Adrenal gland (tissue), 12 donors: ENCODE measurements around the gene ARHGAP5. TPM values are rescaled to one million over a fixed set of nuclear protein-coding genes. Genes with fewer than 3 reads are reported as not detected.

Source experiments
- DNase-seq, 7 donors: peaks; one replicate each; pipeline ENCODE4 v3.0.0-alpha.2; 2019 to 2020
- H3K27ac ChIP-seq, 5 donors: fragments of 200-600 bp; sonication (generic) in 4 of 5; 1 replicate in 3 of 5; 2 replicates in 2 of 5; pipeline versions ENCODE4 v1.5.1 to v1.8.0; 2016 to 2020; ENCODE audit warnings: mild to moderate bottlenecking in 1 of 5
- H3K27me3 ChIP-seq: fragments of 200-600 bp; 2 replicates; pipeline ENCODE4 v1.8.0; 2021
- H3K36me3 ChIP-seq, 2 donors: fragments of 200-600 bp; replicated peaks in 1 of 2; 1 replicate in 1 of 2; 2 replicates in 1 of 2; pipeline versions ENCODE4 v1.5.1 to v1.8.0; 2018 to 2022
- H3K4me1 ChIP-seq, 2 donors: fragments of 200-600 bp; replicated peaks in 1 of 2; 1 replicate in 1 of 2; 2 replicates in 1 of 2; pipeline versions ENCODE4 v1.5.1 to v1.8.0; 2018 to 2021
- H3K4me3 ChIP-seq, 4 donors: fragments of 200-600 bp; sonication (generic) in 3 of 4; one replicate each; pipeline ENCODE4 v1.5.1; 2016 to 2018
- H3K9me3 ChIP-seq, 3 donors: fragments of 200-600 bp; sonication (generic) in 1 of 3; replicated peaks in 1 of 3; 1 replicate in 2 of 3; 2 replicates in 1 of 3; pipeline versions ENCODE4 v1.5.1 to v1.8.0; 2016 to 2021
- POLR2A ChIP-seq, 2 donors: fragments of 450-650 bp; IDR thresholded peaks; one replicate each; pipeline ENCODE4 v1.6.1; 2017; ENCODE audit warnings: antibody characterized with exemption in 2 of 2, mild to moderate bottlenecking in 2 of 2, moderate library complexity in 1 of 2
- WGBS, 4 donors: extraction: QIAGEN DNeasy Blood & Tissue Kit in 2 of 4; methylation state at CpG; one replicate each; pipeline versions ENCODE4 v1.1.5 to v1.1.7; 2013 to 2017; 5-methylcytosine and 5-hydroxymethylcytosine counted together
- intact Hi-C, 2 donors: fragments of 100-400 bp; cut with DNase I; formaldehyde crosslinking; loops; one replicate each; pipeline versions ENCODE4 v1.14.1 to v1.15.0; 2022 to 2023
- polyA plus RNA-seq, 3 donors: library from polyadenylated mRNA; stranded (reverse); fragments of 200-250 nt in 2 of 3; fragments of 350-450 nt in 1 of 3; fragmentation: Illumina TruSeq in 1 of 3; extraction: RNeasy Lipid Tissue Mini Kit (QIAGEN cat#74804) in 1 of 3; gene quantifications; one replicate each; pipeline ENCODE4 v1.2.3, GENCODE V29; 2013 to 2014
- total RNA-seq, 9 donors: library from RNA; depleted of rRNA in 4 of 9; stranded (reverse); fragments of >200 nt in 4 of 9; fragments of 120-200 nt in 1 of 9; fragmentation: NEBNext Ultra II Directional in 1 of 9; extraction: Animal tissue kit (Norgen Biotek cat#: 25700) in 1 of 9; gene quantifications; one replicate each; pipeline versions ENCODE4 v1.1.0 to v1.2.4, GENCODE V29; 2013 to 2023
- TF ChIP-seq, protein P1 (sequence below), 6 experiments: fragments of 450-650 bp in 4 of 6; fragments of 200-600 bp in 2 of 6; sonication (generic) in 1 of 6; IDR thresholded peaks; 1 replicate in 5 of 6; 2 replicates in 1 of 6; pipeline versions ENCODE4 v1.5.1 to v1.8.0; 2016 to 2021; ENCODE audit warnings: antibody characterized with exemption in 6 of 6, mild to moderate bottlenecking in 2 of 6, moderate library complexity in 1 of 6
- donor health status: healthy with polysubstance abuse.
- donor health status: Bipolar disorder and iron deficiency.
- donor health status: DM: yes; HTN: yes; CAD: no.
- donor health status: DM: no; HTN: no; CAD: no.
- donor health status: DM: no; HTN: no; CAD: no.
- donor health status: DM: yes; HTN: yes; CAD: no.

ARHGAP5 gene
- total and polyA plus RNA-seq, 12 donors, result 11.9 to 100.0 (median 76.8) TPM

DNA sequence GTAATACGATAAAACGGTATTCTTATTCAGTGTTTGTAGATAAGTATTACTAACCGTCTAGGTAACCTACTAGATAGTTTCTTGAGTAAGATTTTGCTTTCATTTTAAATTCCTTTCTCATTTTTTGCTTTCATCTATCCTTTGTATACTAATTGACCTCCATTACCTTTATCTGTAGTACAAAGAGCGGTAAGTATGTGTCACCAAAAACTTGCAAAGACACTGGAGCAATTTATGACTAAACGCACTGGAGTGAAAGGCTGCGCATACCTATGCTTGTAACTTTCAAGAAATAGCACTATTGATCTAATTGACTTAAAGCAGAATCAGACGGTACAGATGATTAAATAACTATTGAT, 1.7 kb downstream of the ARHGAP5 start:
- peak overlapping the region in 3 of 5 donors; percentile 99 for H3K27ac ChIP-seq
- H3K36me3 ChIP-seq, result no peaks in the 10 kb centered on the region
- peak in 1 of 7 donors; percentile 23 for DNase-seq
- peaks cover 4 to 55% of the 10 kb centered on the region in 2 donors for H3K4me1 ChIP-seq
- peak overlapping the region in 3 of 4 donors; percentile 56 to 95 (median 95) for H3K4me3 ChIP-seq
- 9 to 18% (median 16%) methylated on average over 7 of the region's 7 CpGs for WGBS, 4 donors
- H3K9me3 ChIP-seq, result no peaks in the 10 kb centered on the region
- intact Hi-C loops, result loop anchor here in 1 of 2 donors (5.0 to 10.0 kb wide), 3 partner anchors 123 to 476 kb away; partner anchors contain the start of genes RNU6-7 and RNU6-8
- no peaks in the 10 kb centered on the region for H3K27me3 ChIP-seq
- no peak for TF ChIP-seq POLR2A (IDR thresholded peaks at IDR 0.05)
- TF ChIP-seq, protein P1, sequence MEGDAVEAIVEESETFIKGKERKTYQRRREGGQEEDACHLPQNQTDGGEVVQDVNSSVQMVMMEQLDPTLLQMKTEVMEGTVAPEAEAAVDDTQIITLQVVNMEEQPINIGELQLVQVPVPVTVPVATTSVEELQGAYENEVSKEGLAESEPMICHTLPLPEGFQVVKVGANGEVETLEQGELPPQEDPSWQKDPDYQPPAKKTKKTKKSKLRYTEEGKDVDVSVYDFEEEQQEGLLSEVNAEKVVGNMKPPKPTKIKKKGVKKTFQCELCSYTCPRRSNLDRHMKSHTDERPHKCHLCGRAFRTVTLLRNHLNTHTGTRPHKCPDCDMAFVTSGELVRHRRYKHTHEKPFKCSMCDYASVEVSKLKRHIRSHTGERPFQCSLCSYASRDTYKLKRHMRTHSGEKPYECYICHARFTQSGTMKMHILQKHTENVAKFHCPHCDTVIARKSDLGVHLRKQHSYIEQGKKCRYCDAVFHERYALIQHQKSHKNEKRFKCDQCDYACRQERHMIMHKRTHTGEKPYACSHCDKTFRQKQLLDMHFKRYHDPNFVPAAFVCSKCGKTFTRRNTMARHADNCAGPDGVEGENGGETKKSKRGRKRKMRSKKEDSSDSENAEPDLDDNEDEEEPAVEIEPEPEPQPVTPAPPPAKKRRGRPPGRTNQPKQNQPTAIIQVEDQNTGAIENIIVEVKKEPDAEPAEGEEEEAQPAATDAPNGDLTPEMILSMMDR (IDR thresholded peaks at IDR 0.05), result no peak

GRCh38 chr14:32079264-32079663, 2.2 kb downstream of the ARHGAP5 start:
- no peaks in the 10 kb centered on the region for H3K36me3 ChIP-seq
- peak overlapping the region in 2 of 5 donors; percentile 99 for H3K27ac ChIP-seq
- DNase-seq, result no peak
- no peaks in the 10 kb centered on the region for H3K9me3 ChIP-seq
- H3K4me3 ChIP-seq, result peak overlapping the region in 2 of 4 donors; percentile 95
- H3K27me3 ChIP-seq, result no peaks in the 10 kb centered on the region
- intact Hi-C loops, result loop anchor here in 1 of 2 donors (5.0 to 10.0 kb wide), 3 partner anchors 123 to 476 kb away; partner anchors contain the start of genes RNU6-7 and RNU6-8
- peaks cover 4 to 55% of the 10 kb centered on the region in 2 donors for H3K4me1 ChIP-seq
- 38 to 45% (median 44%) methylated on average over 4 of the region's 4 CpGs for WGBS, 4 donors
- no peak for TF ChIP-seq POLR2A (IDR thresholded peaks at IDR 0.05)
- TF ChIP-seq, protein P1 (IDR thresholded peaks at IDR 0.05), result no peak

DNA sequence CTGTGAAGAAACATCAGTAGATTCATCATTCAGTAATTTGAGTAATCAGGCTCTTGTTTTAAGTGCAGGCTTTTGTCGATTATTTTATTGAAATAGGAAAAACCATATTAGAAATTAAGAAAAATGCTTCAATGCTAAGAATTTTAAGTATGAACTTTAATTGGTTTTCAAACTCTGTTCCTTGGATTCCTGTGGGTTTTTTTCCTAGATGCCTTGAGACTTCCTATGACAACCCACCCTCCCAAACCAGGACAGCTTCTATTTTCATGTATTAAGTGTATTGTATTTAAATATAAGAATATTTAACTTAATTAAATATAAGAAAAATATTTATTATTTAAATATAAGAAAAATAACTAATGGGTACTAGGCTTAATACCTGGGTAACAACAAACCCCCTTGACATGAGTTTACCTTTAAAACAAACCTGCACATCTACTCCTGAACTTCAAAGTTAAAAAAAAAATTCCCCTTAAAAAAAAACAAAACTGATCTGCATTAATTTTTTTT, 3.0 kb downstream of the ARHGAP5 start:
- H3K36me3 ChIP-seq, result no peaks in the 10 kb centered on the region
- no peaks in the 10 kb centered on the region for H3K9me3 ChIP-seq
- no peak for DNase-seq
- TF ChIP-seq POLR2A (IDR thresholded peaks at IDR 0.05), result no peak
- TF ChIP-seq, protein P1 (IDR thresholded peaks at IDR 0.05), result no peak
- intact Hi-C loops, result no loop called here
- peaks cover 4 to 50% of the 10 kb centered on the region in 2 donors for H3K4me1 ChIP-seq
- no peaks in the 10 kb centered on the region for H3K27me3 ChIP-seq
- no peak overlapping the region for H3K27ac ChIP-seq
- H3K4me3 ChIP-seq, result no peak overlapping the region
- 74 to 89% (median 80%) methylated on average over 1 of the region's 1 CpG for WGBS, 4 donors

DNA sequence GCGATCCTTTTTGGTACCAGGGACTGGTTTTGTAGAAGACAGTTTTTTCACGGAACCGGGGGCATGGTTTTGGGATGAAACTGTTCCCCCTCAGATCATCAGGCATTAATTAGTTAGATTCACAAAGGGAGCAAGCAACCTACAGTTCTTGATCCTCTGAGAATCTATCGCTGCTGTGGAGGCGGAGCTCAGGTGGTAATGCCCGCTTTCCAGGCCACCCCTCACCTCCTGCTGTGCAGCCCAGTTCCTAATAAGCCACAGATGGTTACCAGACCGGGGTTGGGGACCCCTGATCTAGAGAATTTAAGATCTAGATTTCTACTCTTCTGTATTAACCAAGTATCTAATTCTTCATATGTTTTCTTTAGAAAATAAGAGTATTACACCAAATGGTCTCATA, 4.8 kb downstream of the ARHGAP5 start:
- Histone ChIP-seq H3K4me1 (peaks cover 9 to 61% of the 10 kb centered on the region in 2 donors), H3K36me3 (no peaks in the 10 kb centered on the region), H3K27ac (no peak overlapping the region), H3K9me3 (no peaks in the 10 kb centered on the region), H3K4me3 (no peak overlapping the region), H3K27me3 (no peaks in the 10 kb centered on the region)
- intact Hi-C loops, result no loop called here
- TF ChIP-seq, protein P1 (IDR thresholded peaks at IDR 0.05), result no peak
- TF ChIP-seq POLR2A (IDR thresholded peaks at IDR 0.05), result no peak
- WGBS, 4 donors, result 93 to 96% (median 94%) methylated on average over 7 of the region's 7 CpGs
- no peak for DNase-seq
